LNCaP clone FGC (cell line): ENCODE results near the gene WDR5B.

ENCODE experiments used
- DNase-seq: peaks from one replicate; pipeline ENCODE4 v3.0.0-alpha.2; 2011; ENCODE audit warnings: low read depth
- H3K4me3 ChIP-seq: 2 replicates; pipeline ENCODE4 v1.5.1; 2011; ENCODE audit warnings: mild to moderate bottlenecking, low read depth, low read length, control low read depth
- CTCF ChIP-seq: IDR thresholded peaks from 2 replicates; pipeline ENCODE4 v1.5.1; 2012; ENCODE audit warnings: mild to moderate bottlenecking; ENCODE audit not compliant: control insufficient read depth, insufficient read depth; ENCODE audit errors: extremely low read depth

Gene WDR5B

DNA sequence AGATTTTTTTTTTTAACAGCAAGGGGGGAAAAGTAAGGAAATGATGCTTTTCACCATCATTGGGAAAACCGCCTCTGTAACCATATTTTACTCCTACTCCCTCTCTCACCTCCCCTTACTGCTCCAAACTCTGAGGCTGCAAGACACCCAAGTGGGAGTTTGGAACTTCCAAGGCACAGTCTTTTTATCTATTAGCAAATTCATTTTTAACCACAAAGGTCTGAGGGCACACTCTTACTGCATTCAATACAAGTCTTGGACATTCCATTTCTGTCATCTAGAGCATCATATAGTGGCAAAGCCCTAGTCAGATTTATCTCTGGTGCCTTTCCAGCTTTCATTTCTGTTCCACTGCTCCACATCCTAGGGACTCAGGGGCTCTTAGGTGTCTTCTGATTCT lies 18.7 kb downstream of the WDR5B start:
- DNase-seq, result no peak
- H3K4me3 ChIP-seq, result no peak overlapping the region
- TF ChIP-seq CTCF, result no peak

- TF ChIP-seq CTCF, result no peak
- no peak overlapping the region for H3K4me3 ChIP-seq
- no peak for DNase-seq
Observed at GRCh38 chr3:122396511-122396910, 19.4 kb downstream of the WDR5B start.

GRCh38 chr3:122395582-122395981 lies 20.3 kb downstream of the WDR5B start:
- no peak for TF ChIP-seq CTCF
- DNase-seq, result no peak
- H3K4me3 ChIP-seq, result no peak overlapping the region

DNA sequence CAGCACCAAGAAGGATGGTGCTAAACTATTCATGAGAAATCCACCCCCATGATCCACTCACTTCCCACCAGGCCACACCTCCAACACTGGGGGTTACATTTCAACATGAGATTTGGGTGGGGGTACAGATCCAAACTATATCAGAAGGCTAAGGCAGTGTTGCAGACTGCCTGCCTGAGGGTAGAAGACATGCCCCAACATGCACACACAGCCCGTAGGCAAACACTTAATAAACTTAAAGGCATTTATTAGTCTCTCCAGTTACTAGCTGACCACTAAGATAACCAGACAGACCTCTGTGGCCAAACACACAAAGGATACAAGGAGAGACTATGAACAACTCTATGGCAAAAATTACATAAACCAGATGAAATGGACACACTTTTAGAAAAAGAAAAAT lies 21.7 kb downstream of the WDR5B start:
- no peak overlapping the region for H3K4me3 ChIP-seq
- no peak for DNase-seq
- TF ChIP-seq CTCF, result no peak

DNA sequence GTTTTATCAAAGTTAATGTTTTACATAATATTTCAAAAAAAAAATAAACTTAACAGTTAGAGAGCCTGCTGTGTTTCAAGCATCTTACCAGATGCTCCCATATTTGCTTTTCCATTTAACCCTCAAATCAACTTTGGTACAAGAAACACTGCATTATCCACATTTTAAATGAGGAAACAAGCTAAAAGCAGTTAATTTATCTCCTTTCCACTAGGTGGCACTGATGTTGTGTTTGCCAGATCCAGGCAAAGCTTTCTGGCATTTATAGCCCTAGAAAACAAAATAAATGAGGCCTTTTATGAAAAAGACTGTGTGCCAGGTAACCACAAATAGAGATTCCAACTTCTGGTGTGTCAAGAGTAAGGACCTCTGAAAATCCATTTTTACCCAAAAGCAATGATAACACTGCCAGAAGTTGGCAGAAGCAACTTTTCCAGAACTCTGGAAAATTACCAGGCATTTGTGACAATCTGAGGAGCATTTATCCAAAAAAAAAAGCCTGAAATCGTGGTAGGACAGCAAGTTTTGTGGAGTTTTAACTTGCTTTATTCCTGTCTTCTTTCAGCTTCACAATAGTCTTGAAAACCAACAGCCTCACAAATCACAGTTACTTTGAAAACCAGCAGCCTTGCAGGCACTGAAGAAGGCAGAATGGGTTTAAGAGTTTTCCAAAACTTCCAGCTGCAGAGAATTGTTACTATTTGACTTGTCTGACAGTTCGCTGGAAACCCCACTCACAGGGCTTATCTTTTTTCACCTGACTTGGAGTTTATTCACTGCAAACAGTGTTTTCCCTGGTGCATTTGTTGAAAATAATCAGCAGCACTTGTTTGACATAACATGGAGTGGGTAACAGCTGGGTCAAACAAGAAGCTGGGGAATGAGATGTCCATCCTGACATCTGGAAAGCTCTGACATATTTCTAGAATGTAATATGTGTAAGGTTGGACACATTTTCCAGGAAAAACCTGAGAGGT lies 22.7 kb downstream of the WDR5B start:
- TF ChIP-seq CTCF, result peak; percentile 76
- DNase-seq, result no peak
- H3K4me3 ChIP-seq, result no peak overlapping the region

DNA sequence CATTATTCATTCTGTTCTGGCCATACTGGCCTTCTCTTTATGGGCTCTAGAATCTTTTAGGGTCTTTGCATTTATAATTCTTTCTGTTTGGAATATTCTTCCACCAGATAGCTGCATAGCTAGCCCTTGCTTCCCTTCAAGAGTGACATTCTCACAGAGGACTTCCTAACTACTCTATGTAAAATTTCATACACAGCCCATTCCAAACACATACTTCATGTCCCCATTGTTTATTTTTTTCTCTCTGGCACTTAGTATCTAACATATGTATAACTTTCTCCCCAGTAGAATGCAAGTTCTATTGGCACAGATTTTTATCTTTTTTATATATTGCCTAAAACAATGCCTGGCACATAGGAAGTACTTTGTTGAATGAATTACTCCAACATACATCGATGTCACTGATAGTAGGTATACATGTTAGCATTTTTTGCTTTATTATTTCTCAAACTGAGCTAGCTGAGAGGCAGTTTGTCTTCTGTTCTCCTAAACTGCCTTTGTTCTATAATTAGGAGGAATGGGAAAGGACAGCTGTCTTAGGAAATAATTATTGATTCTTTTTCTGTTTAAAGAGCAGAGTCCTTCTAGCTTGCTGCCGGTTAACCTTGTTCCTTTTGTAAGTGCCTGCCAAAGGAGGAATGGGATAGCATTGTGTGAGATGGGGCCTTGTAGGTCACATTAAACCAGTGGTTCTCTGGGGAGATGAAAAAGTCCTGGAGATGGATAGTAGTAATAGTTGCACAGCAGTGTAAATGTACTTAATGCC lies 24.0 kb downstream of the WDR5B start:
- H3K4me3 ChIP-seq, result no peak overlapping the region
- TF ChIP-seq CTCF, result no peak
- no peak for DNase-seq

DNA sequence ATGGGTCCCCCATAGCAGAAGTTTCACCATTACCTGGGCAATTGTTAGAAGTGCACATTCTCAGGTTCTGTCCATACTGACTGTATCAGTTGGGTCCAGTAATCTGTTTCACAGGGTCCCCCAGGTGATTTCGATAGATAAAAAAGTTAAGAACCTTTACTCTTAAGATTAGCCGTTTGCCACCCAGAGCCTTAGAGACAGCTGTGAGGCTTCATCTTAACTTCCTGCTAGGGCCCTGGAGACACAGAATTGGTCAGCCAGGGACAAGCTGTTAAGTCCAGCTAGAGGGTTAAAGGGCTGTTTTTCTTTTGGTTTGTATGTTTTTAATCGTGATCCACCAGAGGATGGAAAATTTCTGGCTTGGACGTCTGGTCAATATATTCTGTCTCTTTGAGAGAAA lies 25.2 kb downstream of the WDR5B start:
- DNase-seq, result no peak
- TF ChIP-seq CTCF, result no peak
- no peak overlapping the region for H3K4me3 ChIP-seq
